Gastroesophageal sphincter (tissue), 3 donors: ENCODE results near the gene BAZ1A.

Experiments
- CTCF ChIP-seq, 4 experiments: fragments of 200-600 bp in 2 of 4; fragments of 450-650 bp in 2 of 4; sonication (generic) in 1 of 4; IDR thresholded peaks; one replicate each; pipeline ENCODE4 v1.5.1; 2017 to 2019; ENCODE audit warnings: antibody characterized with exemption in 4 of 4, mild to moderate bottlenecking in 2 of 4, moderate library complexity in 2 of 4
- EP300 ChIP-seq: sonication (generic); formaldehyde crosslinking; IDR thresholded peaks from one replicate; pipeline ENCODE4 v1.6.1; 2017; ENCODE audit warnings: antibody characterized with exemption, mild to moderate bottlenecking
- POLR2A ChIP-seq, 2 donors: fragments of 450-650 bp; IDR thresholded peaks; one replicate each; pipeline ENCODE4 v1.6.1; 2017; ENCODE audit warnings: antibody characterized with exemption in 2 of 2, mild to moderate bottlenecking in 2 of 2, moderate library complexity in 1 of 2
- POLR2AphosphoS5 ChIP-seq: sonication (generic); formaldehyde crosslinking; IDR thresholded peaks from one replicate; pipeline ENCODE4 v1.6.1; 2017; ENCODE audit warnings: antibody characterized with exemption

- no peak for TF ChIP-seq POLR2A (IDR thresholded peaks at IDR 0.05)
- TF ChIP-seq CTCF (IDR thresholded peaks at IDR 0.05) = no peak
- no peak for TF ChIP-seq EP300
- TF ChIP-seq POLR2AphosphoS5 = no peak
Observed at GRCh38 chr14:34710006-34710405, 165.2 kb downstream of the BAZ1A start.
